ENCODE data around the gene ITGA11. TPM values are rescaled to one million over a fixed set of nuclear protein-coding genes. Genes with fewer than 3 reads are reported as not detected.

The ITGA11 gene
- total and polyA plus RNA-seq, 2 donors from 2014 or later, result 3.4 to 11.1 TPM

- Histone ChIP-seq H3K4me1 (ENCODE audit: control insufficient read depth in 2 of 3, insufficient read depth in 2 of 3, low read depth in 1 of 3, low read length in 3 of 3) (peaks cover 0 to 6% (median 0%) of the 10 kb centered on the region in 3 donors), H3K9me3 (ENCODE audit: control insufficient read depth in 2 of 3, insufficient read depth in 1 of 3, low read length in 3 of 3) (no peaks in the 10 kb centered on the region), H3K27me3 (ENCODE audit: control insufficient read depth, insufficient read depth, low read length) (peaks cover 6% of the 10 kb centered on the region), H3K27ac (ENCODE audit: low read depth in 2 of 2, low read length in 2 of 2) (no peak overlapping the region), H3K9ac (ENCODE audit: low read length in 3 of 3) (no peak overlapping the region), H3K36me3 (ENCODE audit: control insufficient read depth in 2 of 3, insufficient read depth in 3 of 3, low read length in 3 of 3) (no peaks in the 10 kb centered on the region), H3K4me3 (ENCODE audit: low read length in 3 of 3) (no peak overlapping the region)
- peak in 1 of 5 donors; percentile 2 for DNase-seq
- no peak for TF ChIP-seq CTCF (IDR thresholded peaks at IDR 0.05; ENCODE audit: borderline replicate concordance, extremely low read depth, insufficient read depth)
- FAIRE-seq, result no peak
- intact Hi-C loops (cut with DNase I), result no loop called here
Measured at GRCh38 chr15:68436680-68437079, 4.7 kb upstream of the ITGA11 start.

DNA sequence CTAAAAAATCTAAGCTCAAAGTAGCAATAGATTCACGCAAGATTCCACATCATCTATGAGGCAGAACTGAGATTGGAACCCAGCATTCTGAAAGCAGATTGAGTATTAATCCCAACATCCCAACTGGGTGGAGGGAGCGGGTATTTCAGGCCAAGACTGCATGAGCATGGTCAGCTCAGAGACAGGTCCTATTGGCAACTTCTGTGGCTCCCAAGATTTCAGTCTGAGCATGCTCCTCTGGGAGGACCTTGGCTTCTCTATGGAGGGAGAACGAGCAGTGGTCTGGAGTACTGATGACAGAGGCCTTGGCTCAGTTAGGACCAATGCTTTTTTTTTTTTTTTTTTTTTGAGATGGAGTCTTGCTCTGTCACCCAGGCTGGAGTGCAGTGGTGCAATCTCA lies 4.0 kb upstream of the ITGA11 start:
- Histone ChIP-seq H3K9ac (ENCODE audit: low read length in 3 of 3) (no peak overlapping the region), H3K4me1 (ENCODE audit: control insufficient read depth in 2 of 3, insufficient read depth in 2 of 3, low read depth in 1 of 3, low read length in 3 of 3) (peaks cover 0 to 7% (median 0%) of the 10 kb centered on the region in 3 donors), H3K36me3 (ENCODE audit: control insufficient read depth in 2 of 3, insufficient read depth in 3 of 3, low read length in 3 of 3) (no peaks in the 10 kb centered on the region), H3K27ac (ENCODE audit: low read depth in 2 of 2, low read length in 2 of 2) (no peak overlapping the region), H3K9me3 (ENCODE audit: control insufficient read depth in 2 of 3, insufficient read depth in 1 of 3, low read length in 3 of 3) (no peaks in the 10 kb centered on the region), H3K4me3 (ENCODE audit: low read length in 3 of 3) (no peak overlapping the region), H3K27me3 (ENCODE audit: control insufficient read depth, insufficient read depth, low read length) (peaks cover 6% of the 10 kb centered on the region)
- FAIRE-seq (no peak), DNase-seq (no peak)
- intact Hi-C loops (cut with DNase I), result no loop called here
- no peak for TF ChIP-seq CTCF (IDR thresholded peaks at IDR 0.05; ENCODE audit: borderline replicate concordance, extremely low read depth, insufficient read depth)

- intact Hi-C loops (cut with DNase I), result no loop called here
- no peaks in the 10 kb centered on the region for H3K9me3 ChIP-seq (ENCODE audit: control insufficient read depth in 2 of 3, insufficient read depth in 1 of 3, low read length in 3 of 3)
- TF ChIP-seq CTCF (IDR thresholded peaks at IDR 0.05; ENCODE audit: borderline replicate concordance, extremely low read depth, insufficient read depth), result no peak
- peaks cover 8% of the 10 kb centered on the region for H3K27me3 ChIP-seq (ENCODE audit: control insufficient read depth, insufficient read depth, low read length)
- FAIRE-seq (no peak), DNase-seq (peak in 3 of 5 donors; percentile 20 to 39 (median 35))
- peaks cover 0 to 7% (median 0%) of the 10 kb centered on the region in 3 donors for H3K4me1 ChIP-seq (ENCODE audit: control insufficient read depth in 2 of 3, insufficient read depth in 2 of 3, low read depth in 1 of 3, low read length in 3 of 3)
- no peak overlapping the region for H3K9ac ChIP-seq (ENCODE audit: low read length in 3 of 3)
- no peaks in the 10 kb centered on the region for H3K36me3 ChIP-seq (ENCODE audit: control insufficient read depth in 2 of 3, insufficient read depth in 3 of 3, low read length in 3 of 3)
- no peak overlapping the region for H3K4me3 ChIP-seq (ENCODE audit: low read length in 3 of 3)
- H3K27ac ChIP-seq (ENCODE audit: low read depth in 2 of 2, low read length in 2 of 2), result no peak overlapping the region
Measured at GRCh38 chr15:68434021-68434420, 2.1 kb upstream of the ITGA11 start.

- FAIRE-seq (no peak), DNase-seq (peak in 1 of 5 donors; percentile 3)
- peaks cover 0 to 7% (median 0%) of the 10 kb centered on the region in 3 donors for H3K4me1 ChIP-seq (ENCODE audit: control insufficient read depth in 2 of 3, insufficient read depth in 2 of 3, low read depth in 1 of 3, low read length in 3 of 3)
- no peaks in the 10 kb centered on the region for H3K9me3 ChIP-seq (ENCODE audit: control insufficient read depth in 2 of 3, insufficient read depth in 1 of 3, low read length in 3 of 3)
- no peaks in the 10 kb centered on the region for H3K36me3 ChIP-seq (ENCODE audit: control insufficient read depth in 2 of 3, insufficient read depth in 3 of 3, low read length in 3 of 3)
- TF ChIP-seq CTCF (IDR thresholded peaks at IDR 0.05; ENCODE audit: borderline replicate concordance, extremely low read depth, insufficient read depth), result no peak
- intact Hi-C loops (cut with DNase I), result no loop called here
- H3K27ac ChIP-seq (ENCODE audit: low read depth in 2 of 2, low read length in 2 of 2), result no peak overlapping the region
- H3K9ac ChIP-seq (ENCODE audit: low read length in 3 of 3), result no peak overlapping the region
- no peak overlapping the region for H3K4me3 ChIP-seq (ENCODE audit: low read length in 3 of 3)
- peaks cover 8% of the 10 kb centered on the region for H3K27me3 ChIP-seq (ENCODE audit: control insufficient read depth, insufficient read depth, low read length)
Measured at GRCh38 chr15:68433551-68433950, 1.6 kb upstream of the ITGA11 start.

All from kidney (tissue), 14 donors.